ENCODE results near the gene LHX6.

- peak; percentile 39 for TF ChIP-seq XRCC5 (optimal IDR thresholded peaks at IDR 0.05; ENCODE audit: low read length)
- no peak for TF ChIP-seq ZNF83 (CRISPR knock-in tag; IDR thresholded peaks at IDR 0.05; ENCODE audit: borderline replicate concordance)
- peak; percentile 63; the same call in 1 of the 2 replicates for TF ChIP-seq MYC (CRISPR knock-in tag; IDR thresholded peaks at IDR 0.05; ENCODE audit: borderline replicate concordance)
Measured at GRCh38 chr9:122159026-122159924, 69.5 kb downstream of the LHX6 start, which contains the start of the genes MORN5 and NDUFA8.

All from HepG2 (cell line).